Chondrocyte (in vitro differentiated cells): ENCODE results near the gene MARCHF9. TPM values are rescaled to one million over a fixed set of nuclear protein-coding genes. Genes with fewer than 3 reads are reported as not detected.
A peak's percentile ranks its signal among the peaks of the same experiment; 100 is the strongest.
"Not testable (repeated sequence)": the region's sequence is repeated elsewhere in the genome, so short reads cannot be mapped to it uniquely, and the experiment has no call there.

Experiments used
- DNase-seq: peaks from one replicate; pipeline ENCODE4 v3.0.0; 2021; ENCODE audit warnings: mixed read lengths, low spot score
- H3K27ac Mint-ChIP-seq: one replicate; pipeline ENCODE4 v1.8.0; 2021; ENCODE audit warnings: mild to moderate bottlenecking, moderate library complexity, mixed read lengths; ENCODE audit not compliant: unreplicated experiment
- H3K27me3 Mint-ChIP-seq: 2 replicates; pipeline ENCODE4 v1.8.0; 2021; ENCODE audit warnings: low read depth, mixed read lengths
- H3K36me3 Mint-ChIP-seq: 2 replicates; pipeline ENCODE4 v1.8.0; 2021; ENCODE audit warnings: low read depth, mixed read lengths
- H3K4me1 Mint-ChIP-seq: 2 replicates; pipeline ENCODE4 v1.8.0; 2021; ENCODE audit warnings: low read depth, mild to moderate bottlenecking, mixed read lengths
- H3K4me3 Mint-ChIP-seq: one replicate; pipeline ENCODE4 v1.8.0; 2021; ENCODE audit warnings: mild to moderate bottlenecking, moderate library complexity, mixed read lengths; ENCODE audit not compliant: unreplicated experiment
- H3K9me3 Mint-ChIP-seq: 2 replicates; pipeline ENCODE4 v1.8.0; 2021; ENCODE audit warnings: low read depth, mixed read lengths
- total RNA-seq: library from RNA; stranded (reverse); gene quantifications from 3 replicates; pipeline ENCODE4 v1.2.1, GENCODE V29; 2021
- TF ChIP-seq, protein P1 (sequence below): fragments of 200-600 bp; sonication (generic); IDR thresholded peaks from 2 replicates; pipeline ENCODE4 v1.5.0; 2021; ENCODE audit warnings: antibody characterized with exemption, mild to moderate bottlenecking, moderate library complexity

Gene MARCHF9
- total RNA-seq, 1 donor from 2014 or later: 21.8 TPM

DNA sequence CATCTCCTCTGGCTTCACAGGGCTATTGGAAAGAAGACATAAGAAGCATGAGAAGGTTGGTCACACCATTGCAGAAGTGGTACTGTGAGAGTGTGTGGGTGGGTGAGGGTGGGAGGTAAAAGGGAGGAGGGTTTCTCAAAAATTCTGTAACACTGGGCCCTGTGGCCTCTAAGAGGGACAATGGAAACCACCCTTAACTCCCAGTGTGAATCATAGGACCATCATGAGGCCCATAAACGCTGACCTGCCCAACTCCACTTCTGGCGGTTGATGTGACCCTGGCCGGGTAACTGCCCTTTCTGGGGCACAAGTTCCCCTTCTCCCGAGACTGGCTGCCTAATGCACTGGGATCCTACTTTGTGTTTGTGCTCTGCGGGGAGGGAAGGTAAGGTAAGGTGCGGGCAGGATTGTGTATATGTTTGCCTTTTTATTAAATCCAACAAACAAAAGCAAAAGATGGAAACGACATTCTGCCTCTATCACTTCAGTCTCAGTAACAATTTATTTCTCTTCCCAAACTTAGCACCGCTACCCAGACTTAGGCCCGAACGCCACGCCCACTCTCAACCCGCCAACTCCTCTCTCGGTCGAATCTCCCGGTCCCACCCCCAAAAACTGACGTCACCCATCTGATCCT lies 16.5 kb downstream of the MARCHF9 start:
- Mint-ChIP-seq H3K4me1 (peaks cover 30% of the 10 kb centered on the region), H3K36me3 (peaks cover 26% of the 10 kb centered on the region), H3K4me3 (peak overlapping the region; percentile 100), H3K27ac (peak overlapping the region; percentile 100), H3K9me3 (no peaks in the 10 kb centered on the region), H3K27me3 (peaks cover 3% of the 10 kb centered on the region)
- DNase-seq: no peak
- TF ChIP-seq, protein P1, sequence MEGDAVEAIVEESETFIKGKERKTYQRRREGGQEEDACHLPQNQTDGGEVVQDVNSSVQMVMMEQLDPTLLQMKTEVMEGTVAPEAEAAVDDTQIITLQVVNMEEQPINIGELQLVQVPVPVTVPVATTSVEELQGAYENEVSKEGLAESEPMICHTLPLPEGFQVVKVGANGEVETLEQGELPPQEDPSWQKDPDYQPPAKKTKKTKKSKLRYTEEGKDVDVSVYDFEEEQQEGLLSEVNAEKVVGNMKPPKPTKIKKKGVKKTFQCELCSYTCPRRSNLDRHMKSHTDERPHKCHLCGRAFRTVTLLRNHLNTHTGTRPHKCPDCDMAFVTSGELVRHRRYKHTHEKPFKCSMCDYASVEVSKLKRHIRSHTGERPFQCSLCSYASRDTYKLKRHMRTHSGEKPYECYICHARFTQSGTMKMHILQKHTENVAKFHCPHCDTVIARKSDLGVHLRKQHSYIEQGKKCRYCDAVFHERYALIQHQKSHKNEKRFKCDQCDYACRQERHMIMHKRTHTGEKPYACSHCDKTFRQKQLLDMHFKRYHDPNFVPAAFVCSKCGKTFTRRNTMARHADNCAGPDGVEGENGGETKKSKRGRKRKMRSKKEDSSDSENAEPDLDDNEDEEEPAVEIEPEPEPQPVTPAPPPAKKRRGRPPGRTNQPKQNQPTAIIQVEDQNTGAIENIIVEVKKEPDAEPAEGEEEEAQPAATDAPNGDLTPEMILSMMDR: no peak

DNA sequence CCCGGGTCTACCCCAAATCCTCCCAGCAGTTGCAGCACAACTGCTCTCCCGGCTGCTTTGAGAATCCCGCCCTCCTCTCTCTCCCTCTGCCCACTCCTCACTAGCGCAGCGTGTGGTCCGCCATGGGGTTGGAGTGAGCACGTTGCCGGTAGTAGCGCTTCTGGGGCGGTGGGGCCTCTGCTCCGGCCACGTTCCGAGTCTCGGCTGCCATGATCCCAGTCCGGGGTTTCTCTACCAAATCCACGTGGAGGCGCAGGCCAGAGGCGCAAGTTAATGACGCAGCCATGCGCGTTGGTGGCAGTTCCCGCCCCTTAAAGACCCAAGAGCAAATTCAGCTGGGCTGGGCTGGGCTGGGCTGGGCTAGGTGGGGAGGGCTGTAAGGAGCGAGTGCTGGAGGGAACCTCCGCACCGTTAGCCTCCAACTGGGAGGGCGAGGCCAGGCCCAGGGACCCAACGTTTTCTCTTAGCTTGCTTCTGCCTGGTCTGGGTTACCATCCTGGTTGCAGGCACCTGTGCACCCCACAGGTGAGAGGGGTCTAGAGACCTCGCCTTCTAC lies 17.0 kb downstream of the MARCHF9 start, which contains the start of gene METTL1:
Gene METTL1 (minus strand): TSS at position 233 of the 556 bp plus-strand sequence. CDS start 22 bp downstream, at position 211.
- H3K4me1 Mint-ChIP-seq: peaks cover 24% of the 10 kb centered on the region
- H3K4me3 Mint-ChIP-seq: peak within 1 kb of the TSS; percentile 100
- TF ChIP-seq, protein P1: no peak
- H3K9me3 Mint-ChIP-seq: no peaks in the 10 kb centered on the region
- peak within 1 kb of the TSS; percentile 100 for H3K27ac Mint-ChIP-seq
- no peak for DNase-seq
- peaks cover 28% of the 10 kb centered on the region for H3K36me3 Mint-ChIP-seq
- no peaks in the 10 kb centered on the region for H3K27me3 Mint-ChIP-seq

DNA sequence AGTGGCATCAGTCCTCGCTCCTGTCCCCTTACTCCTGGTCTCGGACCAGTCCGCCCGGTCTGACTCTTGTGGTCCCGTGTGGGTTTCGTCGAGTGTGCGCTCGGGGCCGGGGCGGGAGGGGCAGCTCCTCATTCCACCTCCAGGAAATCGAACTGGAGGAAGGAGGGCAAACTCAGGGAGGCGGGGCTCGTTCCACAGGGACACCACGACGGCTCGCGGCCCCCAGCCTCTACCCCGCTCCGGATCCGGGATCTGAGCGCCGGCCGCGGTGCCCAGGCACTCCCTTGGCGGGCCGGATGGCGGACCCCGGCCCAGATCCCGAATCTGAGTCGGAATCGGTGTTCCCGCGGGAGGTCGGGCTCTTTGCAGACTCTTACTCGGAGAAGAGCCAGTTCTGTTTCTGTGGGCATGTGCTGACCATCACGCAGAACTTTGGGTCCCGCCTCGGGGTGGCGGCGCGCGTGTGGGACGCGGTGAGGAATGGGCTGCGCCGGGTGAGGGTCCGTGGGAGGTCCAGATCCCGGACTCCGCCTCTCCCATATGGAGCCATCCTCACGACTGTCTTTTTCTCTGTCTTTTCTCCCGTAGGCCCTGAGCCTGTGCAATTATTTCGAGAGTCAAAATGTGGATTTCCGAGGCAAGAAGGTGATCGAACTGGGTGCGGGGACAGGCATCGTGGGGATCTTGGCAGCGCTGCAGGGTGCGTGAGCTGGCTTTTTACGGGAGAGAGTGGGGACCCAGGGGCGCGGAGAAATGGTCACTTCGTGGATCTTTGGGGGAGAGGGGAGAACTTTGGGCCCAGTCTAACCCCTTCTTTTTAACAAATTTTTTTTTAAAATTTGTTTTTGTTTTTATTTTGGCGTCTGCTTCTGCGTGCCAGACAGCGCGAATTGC lies 17.8 kb downstream of the MARCHF9 start, which contains the start of gene EEF1AKMT3:
Gene EEF1AKMT3 (plus strand): TSS at position 186 of the 894 bp plus-strand sequence. CDS start 111 bp downstream, at position 297.
- TF ChIP-seq, protein P1: no peak
- H3K27ac Mint-ChIP-seq: peak within 1 kb of the TSS; percentile 100
- peaks cover 22% of the 10 kb centered on the region for H3K4me1 Mint-ChIP-seq
- H3K36me3 Mint-ChIP-seq: peaks cover 28% of the 10 kb centered on the region
- no peaks in the 10 kb centered on the region for H3K27me3 Mint-ChIP-seq
- no peaks in the 10 kb centered on the region for H3K9me3 Mint-ChIP-seq
- no peak for DNase-seq
- peak within 1 kb of the TSS; percentile 100 for H3K4me3 Mint-ChIP-seq

DNA sequence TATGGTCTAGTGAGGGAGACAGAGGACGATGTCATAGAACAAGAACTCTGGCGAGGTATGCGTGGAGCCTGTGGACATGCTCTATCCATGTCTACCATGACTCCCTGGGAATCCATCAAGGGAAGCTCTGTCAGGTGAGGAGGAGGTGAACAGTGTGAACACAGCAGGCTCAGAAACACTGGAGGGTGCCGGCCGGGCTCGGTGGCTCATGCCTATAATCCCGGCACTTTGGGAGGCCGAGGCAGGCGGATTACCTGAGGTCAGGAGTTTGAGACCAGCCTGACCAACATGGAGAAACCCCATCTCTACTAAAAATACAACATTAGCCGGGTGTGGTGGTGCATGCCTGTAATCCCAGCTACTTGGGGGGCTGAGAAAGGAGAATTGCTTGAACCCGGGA lies 19.7 kb downstream of the MARCHF9 start:
- H3K36me3 Mint-ChIP-seq: peaks cover 20% of the 10 kb centered on the region
- not testable (repeated sequence) for DNase-seq, H3K9me3 Mint-ChIP-seq, H3K27ac Mint-ChIP-seq, H3K27me3 Mint-ChIP-seq, H3K4me3 Mint-ChIP-seq
- H3K4me1 Mint-ChIP-seq: peaks cover 26% of the 10 kb centered on the region

DNA sequence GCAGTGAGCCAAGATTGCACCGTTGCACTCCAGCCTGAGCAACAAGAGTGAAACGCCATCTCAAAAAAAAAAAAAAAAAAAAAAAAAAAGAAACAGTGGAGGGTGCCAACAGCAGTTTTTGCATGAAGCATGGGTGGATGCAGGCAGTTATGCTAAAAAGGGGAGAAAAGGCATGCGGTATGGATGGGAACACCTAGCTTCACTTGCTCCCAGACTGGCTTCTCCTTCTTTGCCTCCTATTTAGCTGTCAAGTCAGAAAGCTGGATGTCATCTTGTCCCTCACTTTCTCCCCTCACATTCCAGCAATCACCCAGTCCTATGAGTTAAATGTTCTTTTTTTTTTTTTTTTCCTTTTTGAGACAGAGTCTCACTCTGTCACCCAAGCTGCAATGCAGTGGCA lies 20.1 kb downstream of the MARCHF9 start:
- Mint-ChIP-seq H3K4me3 (no peak overlapping the region), H3K27ac (no peak overlapping the region), H3K27me3 (no peaks in the 10 kb centered on the region), H3K36me3 (peaks cover 17% of the 10 kb centered on the region), H3K4me1 (peaks cover 26% of the 10 kb centered on the region), H3K9me3 (no peaks in the 10 kb centered on the region)
- DNase-seq: no peak
- TF ChIP-seq, protein P1: no peak
